CD14-positive monocyte (primary cell): ENCODE measurements around the gene SLX9. TPM values are rescaled to one million over a fixed set of nuclear protein-coding genes. Genes with fewer than 3 reads are reported as not detected.

Experiments
- DNase-seq, 3 donors: peaks; one replicate each; pipeline ENCODE4 v3.0.0-alpha.2; 2011 to 2022
- H2AFZ ChIP-seq: 2 replicates; pipeline ENCODE4 v1.6.0; 2012; ENCODE audit warnings: mild to moderate bottlenecking, low read depth, low read length, inconsistent platforms; ENCODE audit not compliant: insufficient read depth, poor library complexity, severe bottlenecking
- H3K27ac ChIP-seq, 2 donors: 1 replicate in 1 of 2; 2 replicates in 1 of 2; pipeline ENCODE4 v1.5.1; 2012 to 2013; ENCODE audit warnings: low read length in 2 of 2, control low read depth in 1 of 2, inconsistent platforms in 1 of 2, low read depth in 1 of 2, mild to moderate bottlenecking in 1 of 2
- H3K27me3 ChIP-seq, 2 donors: one replicate each; pipeline versions ENCODE4 v1.6.0 to v1.6.1; 2011 to 2013; ENCODE audit warnings: low read length in 2 of 2; ENCODE audit not compliant: control insufficient read depth in 2 of 2, insufficient read depth in 2 of 2
- H3K36me3 ChIP-seq, 2 donors: replicated peaks in 1 of 2; 1 replicate in 1 of 2; 2 replicates in 1 of 2; pipeline versions ENCODE4 v1.5.1 to v1.6.1; 2012 to 2013; ENCODE audit warnings: low read length in 2 of 2, control low read depth in 1 of 2, inconsistent platforms in 1 of 2, mild to moderate bottlenecking in 1 of 2; ENCODE audit not compliant: insufficient read depth in 2 of 2, control insufficient read depth in 1 of 2
- H3K4me1 ChIP-seq, 2 donors: 1 replicate in 1 of 2; 2 replicates in 1 of 2; pipeline versions ENCODE4 v1.5.1 to v1.6.1; 2012 to 2013; ENCODE audit warnings: low read length in 2 of 2, control low read depth in 1 of 2, inconsistent platforms in 1 of 2, mild to moderate bottlenecking in 1 of 2, moderate library complexity in 1 of 2; ENCODE audit not compliant: insufficient read depth in 2 of 2, control insufficient read depth in 1 of 2
- H3K4me2 ChIP-seq: replicated peaks from 2 replicates; pipeline ENCODE3; 2012; ENCODE audit warnings: low read length, moderate library complexity, mild to moderate bottlenecking; ENCODE audit not compliant: poor library complexity, severe bottlenecking; ENCODE audit errors: extremely low read depth
- H3K4me3 ChIP-seq, 3 experiments: fragments of 200-600 bp in 1 of 3; sonication (generic) in 1 of 3; replicated peaks in 1 of 3; 1 replicate in 2 of 3; 2 replicates in 1 of 3; pipeline ENCODE4 v1.5.1; 2011 to 2013; ENCODE audit warnings: low read length in 3 of 3, mild to moderate bottlenecking in 3 of 3, control low read depth in 2 of 3, low read depth in 2 of 3, inconsistent platforms in 1 of 3, moderate library complexity in 1 of 3
- H3K79me2 ChIP-seq: 2 replicates; pipeline ENCODE4 v1.6.0; 2012; ENCODE audit warnings: mild to moderate bottlenecking, control low read depth, inconsistent platforms, low read length, moderate library complexity; ENCODE audit not compliant: insufficient read depth
- H3K9ac ChIP-seq: 2 replicates; pipeline ENCODE4 v1.6.0; 2017; ENCODE audit warnings: low read length, mild to moderate bottlenecking; ENCODE audit not compliant: insufficient read depth, poor library complexity, severe bottlenecking
- H3K9me3 ChIP-seq, 2 donors: replicated peaks in 1 of 2; 1 replicate in 1 of 2; 2 replicates in 1 of 2; pipeline versions ENCODE4 v1.5.1 to v1.6.1; 2012 to 2013; ENCODE audit warnings: low read length in 2 of 2, control low read depth in 1 of 2; ENCODE audit not compliant: control insufficient read depth in 1 of 2, insufficient read depth in 1 of 2
- H4K20me1 ChIP-seq: 2 replicates; pipeline ENCODE4 v1.6.0; 2012; ENCODE audit warnings: mild to moderate bottlenecking, low read length, control low read depth, moderate library complexity; ENCODE audit not compliant: insufficient read depth
- H3K27ac Mint-ChIP-seq, 7 donors: one replicate each; pipeline ENCODE4 v1.8.0; 2020; ENCODE audit warnings: mild to moderate bottlenecking in 7 of 7, mixed read lengths in 7 of 7, moderate library complexity in 6 of 7, inconsistent platforms in 2 of 7
- H3K27me3 Mint-ChIP-seq, 3 donors: one replicate each; pipeline ENCODE4 v1.8.0; 2021 to 2022; ENCODE audit warnings: low read depth in 3 of 3, mild to moderate bottlenecking in 3 of 3, mixed read lengths in 3 of 3, moderate library complexity in 3 of 3, inconsistent platforms in 1 of 3
- H3K36me3 Mint-ChIP-seq, 2 donors: one replicate each; pipeline ENCODE4 v1.8.0; 2020; ENCODE audit warnings: mixed read lengths in 2 of 2, inconsistent platforms in 1 of 2, mild to moderate bottlenecking in 1 of 2
- H3K4me1 Mint-ChIP-seq: one replicate; pipeline ENCODE4 v1.8.0; 2020; ENCODE audit warnings: mild to moderate bottlenecking, mixed read lengths
- H3K4me3 Mint-ChIP-seq, 2 donors: one replicate each; pipeline ENCODE4 v1.8.0; 2020; ENCODE audit warnings: mild to moderate bottlenecking in 2 of 2, mixed read lengths in 2 of 2, moderate library complexity in 1 of 2
- H3K9me3 Mint-ChIP-seq, 7 donors: one replicate each; pipeline ENCODE4 v1.8.0; 2020 to 2022; ENCODE audit warnings: mixed read lengths in 7 of 7, mild to moderate bottlenecking in 6 of 7, moderate library complexity in 6 of 7, inconsistent platforms in 2 of 7
- CTCF ChIP-seq: fragments of 200-600 bp; IDR thresholded peaks from one replicate; pipeline ENCODE4 v1.8.0; 2022; ENCODE audit warnings: antibody characterized with exemption, mild to moderate bottlenecking
- WGBS: methylation state at CpG from one replicate; pipeline ENCODE4 v1.1.5; 2013; ENCODE audit warnings: missing lambda C conversion rate; ENCODE audit not compliant: insufficient coverage; 5-methylcytosine and 5-hydroxymethylcytosine counted together
- intact Hi-C, 2 donors: fragments of 100-400 bp; cut with micrococcal nuclease; formaldehyde crosslinking; loops; one replicate each; pipeline versions ENCODE4 v1.15.0 to v1.15.1; 2023
- polyA plus RNA-seq, 3 donors: library from polyadenylated mRNA; depleted of rRNA in 1 of 3; unstranded in 2 of 3; stranded (reverse) in 1 of 3; fragments of 300-500 nt in 2 of 3; fragments of >200 nt in 1 of 3; fragmentation: Illumina TruSeq in 2 of 3; gene quantifications; 1 replicate in 2 of 3; 2 replicates in 1 of 3; pipeline ENCODE4 v1.2.3, GENCODE V29; 2012 to 2021

The SLX9 gene
- polyA plus RNA-seq, 3 donors, result 7.5 to 9.0 (median 9.0) TPM

DNA sequence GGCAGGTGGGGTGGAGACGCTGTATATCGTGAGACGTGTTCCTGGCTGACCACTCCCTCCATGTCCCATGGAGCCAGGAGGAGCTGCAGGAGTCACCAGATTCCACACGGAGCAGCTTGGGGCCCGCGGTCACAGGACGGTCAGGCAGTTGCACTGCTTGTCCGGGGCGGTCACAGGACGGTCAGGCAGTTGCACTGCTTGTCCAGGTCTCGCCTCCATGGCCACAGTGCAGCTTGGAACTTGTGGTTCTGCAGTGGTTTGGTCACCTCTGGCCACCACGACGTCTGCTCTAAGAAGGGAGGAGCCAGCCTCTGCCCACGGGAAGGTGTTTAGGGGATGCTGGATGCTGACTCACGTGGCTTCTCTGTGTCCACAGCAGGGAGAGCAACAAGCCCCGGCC is 33.0 kb downstream of the SLX9 start:
- no peaks in the 10 kb centered on the region for H3K79me2 ChIP-seq
- H2AFZ ChIP-seq, result no peak overlapping the region
- H3K27me3 ChIP-seq, result no peaks in the 10 kb centered on the region
- peaks cover 6 to 27% of the 10 kb centered on the region in 2 donors for H3K36me3 ChIP-seq
- peaks cover 26% of the 10 kb centered on the region for H3K4me1 Mint-ChIP-seq
- intact Hi-C loops, result no loop called here
- H3K4me3 Mint-ChIP-seq, result no peak overlapping the region
- WGBS, result 86% methylated on average over 11 of the region's 16 CpGs
- no peak overlapping the region for H3K4me3 ChIP-seq
- no peaks in the 10 kb centered on the region for H4K20me1 ChIP-seq
- H3K4me2 ChIP-seq, result no peak overlapping the region
- peaks cover 15 to 57% of the 10 kb centered on the region in 2 donors for H3K36me3 Mint-ChIP-seq
- H3K27me3 Mint-ChIP-seq, result peaks cover 1 to 4% (median 2%) of the 10 kb centered on the region in 3 donors
- TF ChIP-seq CTCF, result no peak
- DNase-seq, result no peak
- no peak overlapping the region for H3K27ac ChIP-seq
- no peaks in the 10 kb centered on the region for H3K9me3 Mint-ChIP-seq
- H3K27ac Mint-ChIP-seq, result peak overlapping the region in 3 of 7 donors; percentile 24 to 54 (median 42)
- H3K9ac ChIP-seq, result no peak overlapping the region
- H3K4me1 ChIP-seq, result peaks cover 29 to 31% of the 10 kb centered on the region in 2 donors
- H3K9me3 ChIP-seq, result no peaks in the 10 kb centered on the region

DNA sequence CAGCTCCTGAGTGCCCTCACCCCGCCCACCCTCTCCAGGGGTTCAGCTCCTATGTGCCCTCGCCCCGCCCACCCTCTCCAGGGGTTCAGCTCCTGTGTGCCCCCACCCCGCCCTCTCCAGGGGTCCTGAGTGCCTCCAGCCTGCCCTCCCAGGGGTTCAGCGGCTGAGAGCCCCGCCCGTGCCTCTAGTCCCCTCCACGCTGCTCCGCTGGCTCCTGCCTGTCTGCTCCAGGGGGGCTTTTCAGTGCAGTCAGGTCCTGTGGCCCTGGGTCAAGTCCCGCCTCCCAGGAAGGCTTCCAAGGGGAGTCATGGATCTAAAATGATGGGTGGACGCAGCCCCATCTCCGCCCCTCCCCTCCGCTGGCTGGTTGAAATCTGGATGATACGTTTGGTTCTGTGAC is 33.8 kb downstream of the SLX9 start:
- DNase-seq, result no peak
- WGBS, result 98% methylated on average over 12 of the region's 14 CpGs

More for the DNA sequence above, 33.8 kb downstream of the SLX9 start:
- no peak for TF ChIP-seq CTCF
- Mint-ChIP-seq H3K4me1 (peaks cover 20% of the 10 kb centered on the region), H3K9me3 (peaks cover 0 to 3% (median 0%) of the 10 kb centered on the region in 7 donors), H3K36me3 (peaks cover 15 to 60% of the 10 kb centered on the region in 2 donors), H3K27ac (peak overlapping the region in 2 of 7 donors; percentile 53 to 60), H3K27me3 (peaks cover 0 to 2% (median 1%) of the 10 kb centered on the region in 3 donors), H3K4me3 (no peak overlapping the region)
- intact Hi-C loops, result no loop called here
- no peak overlapping the region for H2AFZ ChIP-seq
- peaks cover 6 to 27% of the 10 kb centered on the region in 2 donors for H3K36me3 ChIP-seq
- H3K27ac ChIP-seq, result no peak overlapping the region
- no peaks in the 10 kb centered on the region for H4K20me1 ChIP-seq
- H3K4me1 ChIP-seq, result peaks cover 21 to 23% of the 10 kb centered on the region in 2 donors
- H3K27me3 ChIP-seq, result no peaks in the 10 kb centered on the region
- H3K4me2 ChIP-seq, result no peak overlapping the region
- no peak overlapping the region for H3K4me3 ChIP-seq
- H3K9ac ChIP-seq, result no peak overlapping the region
- H3K79me2 ChIP-seq, result no peaks in the 10 kb centered on the region
- H3K9me3 ChIP-seq, result no peaks in the 10 kb centered on the region
